Measurements from ENCODE around the gene RNF180.

- TF ChIP-seq POLR2A (IDR thresholded peaks at IDR 0.05) (no peak), CTCF (IDR thresholded peaks at IDR 0.05) (no peak), POLR2AphosphoS5 (IDR thresholded peaks at IDR 0.05; ENCODE audit: insufficient read depth in 1 of 2, low read depth in 1 of 2) (no peak)
These were observed 45.2 kb downstream of the RNF180 start for GRCh38 chr5:64210866-64211265.

Data from vagina (tissue), 2 donors.